SJCRH30 (cell line): ENCODE data around the gene RRAGC. TPM values are rescaled to one million over a fixed set of nuclear protein-coding genes. Genes with fewer than 3 reads are reported as not detected.
"Not testable (repeated sequence)": the region's sequence is repeated elsewhere in the genome, so short reads cannot be mapped to it uniquely, and the experiment has no call there.

Source experiments
- DNase-seq, 2 experiments: peaks; one replicate each; pipeline ENCODE4 v3.0.0-alpha.2; 2015 to 2020
- H3K27ac ChIP-seq: fragments of 250-450 bp; sonication (Bioruptor Pico); 2 replicates; pipeline ENCODE4 v1.5.1; 2020; ENCODE audit warnings: mild to moderate bottlenecking, moderate library complexity
- H3K27me3 ChIP-seq: fragments of 250-450 bp; sonication (Bioruptor Pico); 2 replicates; pipeline ENCODE4 v1.5.1; 2020; ENCODE audit warnings: mild to moderate bottlenecking, moderate library complexity
- H3K36me3 ChIP-seq: fragments of 250-450 bp; sonication (Bioruptor Pico); 2 replicates; pipeline ENCODE4 v1.5.1; 2020; ENCODE audit warnings: mild to moderate bottlenecking, moderate library complexity
- H3K4me1 ChIP-seq: fragments of 250-450 bp; sonication (Bioruptor Pico); 2 replicates; pipeline ENCODE4 v1.5.1; 2020; ENCODE audit warnings: mild to moderate bottlenecking, moderate library complexity
- H3K4me3 ChIP-seq: fragments of 250-450 bp; sonication (Bioruptor Pico); 2 replicates; pipeline ENCODE4 v1.5.1; 2020; ENCODE audit warnings: mild to moderate bottlenecking, moderate library complexity
- H3K9me3 ChIP-seq: fragments of 250-450 bp; sonication (Bioruptor Pico); replicated peaks from 2 replicates; pipeline ENCODE4 v1.5.1; 2020; ENCODE audit warnings: mild to moderate bottlenecking, moderate library complexity
- total RNA-seq: library from RNA; depleted of rRNA; stranded (reverse); fragments of >200 nt; shearing (Covaris generic); gene quantifications from 2 replicates; pipeline ENCODE4 v1.2.3, GENCODE V29; 2014

RRAGC gene
- total RNA-seq, 1 experiment from 2014 or later: 13.6 TPM

DNA sequence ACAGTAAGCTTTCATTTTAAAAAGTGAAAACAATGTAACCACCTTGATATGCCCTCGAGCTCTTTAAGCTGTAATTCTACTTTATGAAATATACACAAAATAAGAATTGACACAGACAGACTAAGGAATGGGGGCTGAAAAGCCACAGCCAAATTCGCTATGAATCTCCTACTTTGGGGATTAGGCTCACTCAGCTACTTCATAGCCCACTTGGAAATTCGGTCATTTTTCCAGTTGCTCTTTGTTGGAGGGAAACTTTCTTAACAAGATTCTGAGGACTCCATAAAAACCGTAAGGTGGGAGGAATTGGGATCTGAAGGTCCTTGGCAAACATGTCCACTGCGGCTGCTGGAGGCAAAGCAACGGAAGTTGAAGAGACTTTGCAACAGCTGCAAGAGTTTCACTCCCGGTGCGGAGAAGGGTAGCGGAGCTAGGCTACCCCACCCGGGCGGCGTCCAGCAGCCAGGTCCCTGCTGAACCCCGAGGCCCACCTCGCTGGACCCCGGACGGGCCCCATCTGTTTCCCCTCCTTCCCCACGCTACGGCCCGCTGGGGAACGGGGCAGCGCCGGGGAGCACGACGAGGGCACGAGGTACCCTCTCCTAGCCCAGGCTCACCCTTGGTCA lies 12.9 kb upstream of the RRAGC start:
- Histone ChIP-seq H3K4me3 (peak overlapping the region; percentile 83), H3K27me3 (no peaks in the 10 kb centered on the region), H3K9me3 (no peaks in the 10 kb centered on the region), H3K27ac (peak overlapping the region; percentile 93), H3K4me1 (peaks cover 6% of the 10 kb centered on the region; the same call in 1 of the 2 replicates), H3K36me3 (0 out of 2 replicates have a peak, but pooled peaks cover 1% of the 10 kb centered on the region)
- peak; percentile 80 for DNase-seq

DNA sequence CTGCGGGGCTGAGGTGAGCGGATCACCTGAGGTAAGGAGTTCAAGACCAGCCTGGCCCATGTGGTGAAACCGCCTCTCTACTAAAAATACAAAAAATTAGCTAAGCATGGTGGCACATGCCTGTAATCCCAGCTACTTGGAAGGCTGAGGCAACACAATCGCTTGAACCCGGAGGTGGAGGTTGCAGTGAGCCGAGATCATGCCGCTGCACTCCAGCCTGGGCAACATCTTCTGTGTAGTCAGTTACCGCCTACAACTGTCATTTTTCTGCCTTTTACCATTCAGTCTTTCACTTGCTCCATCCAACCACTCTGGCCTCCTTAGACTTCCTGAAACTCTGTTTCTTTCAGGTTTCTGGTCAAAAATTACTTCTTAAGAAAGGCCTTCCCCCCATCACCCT lies 11.4 kb upstream of the RRAGC start:
- Histone ChIP-seq H3K4me3 (no peak overlapping the region), H3K27me3 (no peaks in the 10 kb centered on the region), H3K4me1 (peaks cover 6% of the 10 kb centered on the region; the same call in 1 of the 2 replicates), H3K36me3 (peaks cover 14% of the 10 kb centered on the region), H3K27ac (no peak overlapping the region), H3K9me3 (no peaks in the 10 kb centered on the region)
- DNase-seq: no peak

DNA sequence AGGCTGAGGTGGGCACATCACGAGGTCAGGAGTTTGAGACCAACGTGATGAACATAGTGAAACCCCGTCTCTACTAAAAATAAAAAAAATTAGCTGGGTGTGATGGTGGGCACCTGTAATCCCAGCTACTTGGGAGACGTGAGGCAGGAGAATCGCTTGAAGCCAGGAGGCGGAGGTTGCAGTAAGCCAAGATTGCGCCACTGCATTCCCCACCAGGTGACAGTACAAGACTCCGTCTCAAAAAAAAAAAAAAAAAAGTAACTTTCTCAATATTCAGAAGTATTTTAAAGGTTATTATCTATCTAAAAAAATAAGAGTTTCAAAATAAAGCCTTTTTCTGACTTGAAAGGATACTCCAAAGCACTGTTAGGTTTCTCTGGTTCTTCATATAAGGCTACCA lies 7.6 kb upstream of the RRAGC start:
- H3K36me3 ChIP-seq: peaks cover 38% of the 10 kb centered on the region
- no peak overlapping the region for H3K27ac ChIP-seq
- H3K9me3 ChIP-seq: no peaks in the 10 kb centered on the region
- no peak overlapping the region for H3K4me3 ChIP-seq
- H3K27me3 ChIP-seq: no peaks in the 10 kb centered on the region
- H3K4me1 ChIP-seq: peaks cover 6% of the 10 kb centered on the region; the same call in 1 of the 2 replicates
- no peak for DNase-seq

DNA sequence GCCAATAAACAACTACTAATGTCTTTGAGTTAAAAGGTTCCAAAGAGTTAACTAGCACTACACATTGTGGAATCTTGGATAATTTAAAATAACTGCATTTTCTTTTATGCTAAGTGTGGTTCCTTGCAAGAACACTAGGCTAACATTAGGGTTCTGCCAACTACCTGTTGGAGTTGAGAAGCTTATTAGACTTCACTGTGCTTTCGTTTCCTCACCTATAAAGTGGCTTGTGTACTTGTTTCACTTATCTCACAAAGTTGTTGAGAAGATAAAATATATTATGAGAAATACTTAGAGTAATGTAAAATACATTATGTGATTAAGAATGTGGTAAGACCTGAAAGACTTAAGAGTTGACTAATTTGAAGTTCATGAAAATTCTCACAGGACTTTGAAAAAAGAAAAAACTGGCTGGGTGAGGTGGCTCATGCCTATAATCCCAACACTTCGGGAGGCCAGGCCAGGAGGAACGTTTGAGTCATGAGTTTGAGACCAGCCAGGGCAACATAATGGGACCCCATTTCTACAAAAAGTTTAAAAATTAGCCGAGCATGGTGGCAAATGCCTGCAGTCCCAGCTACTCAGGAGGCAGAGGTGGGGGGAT lies 5.6 kb upstream of the RRAGC start:
- Histone ChIP-seq H3K36me3 (peaks cover 41% of the 10 kb centered on the region), H3K9me3 (no peaks in the 10 kb centered on the region), H3K27me3 (no peaks in the 10 kb centered on the region), H3K27ac (no peak overlapping the region), H3K4me1 (no peaks in the 10 kb centered on the region), H3K4me3 (no peak overlapping the region)
- no peak for DNase-seq

DNA sequence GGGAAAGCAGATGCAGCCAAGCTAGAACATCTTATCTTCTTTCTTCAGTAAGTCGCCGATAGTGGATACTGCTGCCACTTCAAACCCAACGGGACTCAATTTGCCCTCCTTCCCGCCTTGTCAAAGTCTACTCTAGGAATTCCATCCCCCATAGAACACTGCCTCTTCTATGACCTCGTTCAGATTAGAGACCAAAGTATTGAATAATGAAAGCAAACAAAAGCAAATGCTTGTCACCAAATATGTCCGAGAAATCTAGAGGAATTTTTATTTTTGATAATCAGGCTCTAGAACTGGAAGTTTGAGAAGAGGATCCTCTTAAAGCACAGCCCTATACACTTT lies 853 bp upstream of the RRAGC start:
- peaks cover 34% of the 10 kb centered on the region for H3K36me3 ChIP-seq
- H3K27ac ChIP-seq: no peak overlapping the region

DNA sequence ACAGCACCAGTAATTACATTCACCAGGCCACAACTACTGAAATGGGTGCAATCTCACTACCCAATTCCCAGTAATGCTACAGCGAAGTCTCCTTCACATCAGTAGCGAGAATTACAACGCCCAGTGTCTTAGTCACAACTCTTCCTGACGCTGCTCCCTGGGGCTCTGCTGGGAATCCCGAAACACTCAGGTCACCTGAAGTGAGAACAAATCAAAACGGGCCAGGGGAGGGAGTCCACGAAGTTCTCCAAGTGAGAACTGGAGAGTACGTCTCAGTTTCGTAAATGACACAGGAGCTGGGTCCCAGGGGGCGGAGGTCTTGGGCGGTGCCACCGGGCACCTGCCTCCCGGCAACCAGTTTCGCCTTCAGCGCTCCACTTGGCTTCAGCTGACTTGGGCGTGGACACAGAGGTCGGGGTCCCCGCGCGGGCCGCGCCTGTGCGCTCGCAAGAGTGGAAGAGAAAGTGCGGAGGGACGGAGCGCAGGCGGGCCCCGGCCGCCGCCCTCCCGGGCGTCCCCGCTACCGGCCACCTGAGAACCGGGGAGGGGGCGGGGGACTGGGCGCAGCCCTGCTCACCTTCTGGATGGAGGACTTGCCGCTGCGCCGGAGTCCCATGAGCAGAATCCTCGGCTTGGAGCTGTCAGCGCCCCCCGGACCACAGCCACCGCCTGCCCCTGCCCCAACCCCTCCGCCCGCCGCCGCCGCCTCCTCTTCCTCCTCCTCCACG lies 575 bp downstream of the RRAGC start:
- DNase-seq: peak; percentile 36 to 38
- Histone ChIP-seq H3K36me3 (peaks cover 24% of the 10 kb centered on the region), H3K4me1 (0 out of 2 replicates have a peak, but pooled peaks cover 2% of the 10 kb centered on the region), H3K27me3 (no peaks in the 10 kb centered on the region), H3K9me3 (no peaks in the 10 kb centered on the region), H3K27ac (no peak overlapping the region), H3K4me3 (peak overlapping the region; percentile 69)

More for the DNA sequence above, 853 bp upstream of the RRAGC start:
- Histone ChIP-seq H3K4me3 (peak overlapping the region; percentile 69), H3K27me3 (no peaks in the 10 kb centered on the region), H3K9me3 (no peaks in the 10 kb centered on the region), H3K4me1 (0 out of 2 replicates have a peak, but pooled peaks cover 2% of the 10 kb centered on the region)
- no peak for DNase-seq

DNA sequence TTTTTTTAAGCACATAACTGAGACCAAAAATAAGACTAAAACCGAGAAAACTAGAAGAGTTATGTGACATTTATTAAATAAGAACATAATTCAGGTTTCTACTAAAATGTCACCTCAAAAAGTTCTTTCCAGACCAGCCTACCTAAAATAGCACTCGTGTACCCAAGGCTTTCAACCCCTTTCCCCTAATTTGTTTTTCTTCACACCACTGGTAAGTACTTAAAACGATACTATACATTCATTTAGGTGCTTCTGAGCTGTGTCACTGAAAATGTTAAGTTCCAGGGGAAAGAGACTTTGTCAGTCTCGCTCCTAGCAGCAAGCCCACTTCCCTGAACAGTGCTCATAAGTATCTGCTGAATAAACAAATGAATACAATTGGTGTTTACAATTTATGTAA lies 6.8 kb downstream of the RRAGC start:
- Histone ChIP-seq H3K4me1 (no peaks in the 10 kb centered on the region), H3K9me3 (no peaks in the 10 kb centered on the region), H3K27me3 (no peaks in the 10 kb centered on the region), H3K27ac (no peak overlapping the region), H3K36me3 (peaks cover 25% of the 10 kb centered on the region), H3K4me3 (no peak overlapping the region)
- DNase-seq: no peak

DNA sequence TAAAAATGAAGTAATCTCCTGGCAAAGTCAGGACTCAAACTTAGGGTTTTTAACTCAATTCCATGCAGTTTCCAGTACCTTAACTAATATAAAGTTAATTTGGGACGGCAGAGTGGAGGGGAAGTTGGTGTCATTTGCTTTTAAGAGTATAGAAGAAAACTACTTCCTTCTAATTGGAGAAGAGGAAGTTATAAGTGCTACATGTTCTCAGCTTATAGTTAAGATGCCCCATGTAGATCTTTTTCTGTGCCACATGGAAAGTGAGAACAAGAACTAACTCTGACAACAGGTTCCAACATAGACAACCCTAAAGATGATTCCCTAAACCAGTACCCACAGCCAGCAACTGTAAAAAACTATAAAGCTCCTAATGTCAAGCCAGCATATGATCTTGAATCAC lies 11.5 kb downstream of the RRAGC start:
- no peak overlapping the region for H3K27ac ChIP-seq
- no peaks in the 10 kb centered on the region for H3K9me3 ChIP-seq
- no peak for DNase-seq
- no peaks in the 10 kb centered on the region for H3K4me1 ChIP-seq
- no peaks in the 10 kb centered on the region for H3K27me3 ChIP-seq
- no peak overlapping the region for H3K4me3 ChIP-seq
- peaks cover 29% of the 10 kb centered on the region for H3K36me3 ChIP-seq

DNA sequence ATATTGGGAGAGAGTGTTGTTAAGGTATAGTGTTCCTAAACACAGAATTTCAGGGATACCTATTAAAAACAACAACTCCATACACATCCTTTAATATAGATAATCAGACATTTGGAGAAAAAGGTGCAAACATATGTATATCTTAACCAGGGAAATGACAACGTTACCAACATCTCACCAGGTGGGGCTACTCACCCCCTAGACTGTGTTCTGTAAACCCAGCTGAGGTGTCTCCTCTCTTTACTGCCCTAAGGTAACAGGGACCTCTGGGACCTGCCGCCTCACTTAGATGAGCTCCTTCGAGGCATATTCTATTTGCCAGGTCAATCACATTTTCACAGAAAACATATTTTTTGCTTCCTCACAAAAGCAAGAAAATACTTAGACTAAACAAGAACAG lies 13.4 kb downstream of the RRAGC start:
- no peak overlapping the region for H3K27ac ChIP-seq
- H3K4me3 ChIP-seq: no peak overlapping the region
- no peaks in the 10 kb centered on the region for H3K9me3 ChIP-seq
- no peak for DNase-seq
- H3K36me3 ChIP-seq: peaks cover 29% of the 10 kb centered on the region
- no peaks in the 10 kb centered on the region for H3K4me1 ChIP-seq
- H3K27me3 ChIP-seq: no peaks in the 10 kb centered on the region

DNA sequence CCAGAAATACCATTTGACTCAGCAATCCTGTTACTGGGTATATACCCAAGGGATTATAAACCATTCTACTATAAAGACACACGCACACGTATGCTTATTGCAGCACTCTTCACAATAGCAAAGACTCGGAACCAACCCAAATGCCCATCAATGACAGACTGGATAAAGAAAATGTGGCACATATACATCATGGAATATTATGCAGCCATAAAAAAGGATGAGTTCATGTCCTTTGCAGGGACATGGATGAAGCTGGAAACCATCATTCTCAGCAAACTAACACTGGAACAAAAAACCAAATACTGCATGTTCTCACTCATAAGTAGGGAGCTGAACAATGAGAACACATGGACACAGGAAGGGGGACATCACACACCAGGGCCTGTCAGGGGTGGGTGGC lies 14.5 kb downstream of the RRAGC start:
- not testable (repeated sequence) for H3K27ac ChIP-seq, H3K9me3 ChIP-seq, H3K4me1 ChIP-seq, H3K27me3 ChIP-seq, DNase-seq, H3K4me3 ChIP-seq
- H3K36me3 ChIP-seq: peaks cover 29% of the 10 kb centered on the region

DNA sequence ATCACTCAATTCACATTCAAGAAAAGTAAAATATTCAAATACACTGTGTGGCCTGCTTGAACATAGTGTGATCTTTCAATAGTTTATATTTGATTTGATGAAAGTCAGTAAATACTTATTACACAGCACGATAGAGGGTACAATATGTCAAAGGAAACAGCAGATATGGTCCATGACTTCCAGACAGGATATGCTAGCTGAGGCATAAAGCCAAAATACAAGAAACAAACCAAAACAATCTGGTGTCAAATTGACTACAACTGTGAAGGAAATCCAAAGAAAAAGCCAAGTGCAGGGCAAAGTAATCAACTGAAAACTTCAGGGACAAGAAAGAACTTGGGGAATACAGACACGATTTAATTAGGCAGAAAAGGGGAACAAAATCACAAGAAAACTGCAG lies 19.3 kb downstream of the RRAGC start:
- H3K27me3 ChIP-seq: no peaks in the 10 kb centered on the region
- DNase-seq: no peak
- H3K4me1 ChIP-seq: no peaks in the 10 kb centered on the region
- H3K4me3 ChIP-seq: no peak overlapping the region
- no peaks in the 10 kb centered on the region for H3K9me3 ChIP-seq
- peaks cover 17% of the 10 kb centered on the region for H3K36me3 ChIP-seq
- no peak overlapping the region for H3K27ac ChIP-seq

DNA sequence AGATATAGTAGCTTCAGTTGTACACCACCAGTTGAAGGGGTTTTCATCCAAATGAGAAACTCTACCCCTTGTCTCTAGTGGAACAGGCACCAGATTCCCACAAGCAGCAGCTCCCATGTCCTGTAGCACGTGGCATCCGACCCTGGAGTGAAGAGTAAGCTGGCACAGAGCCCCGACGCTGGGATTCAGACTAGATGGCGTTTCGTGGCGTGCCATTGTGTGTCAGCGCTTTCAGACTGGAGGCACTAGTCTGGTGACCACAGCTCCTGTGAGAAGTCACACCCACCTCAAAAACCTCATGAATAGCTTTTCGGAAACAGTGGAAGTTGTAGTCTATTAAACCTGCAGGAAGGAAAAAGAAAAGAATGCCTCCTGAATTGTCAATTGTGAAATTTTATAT lies 20.2 kb downstream of the RRAGC start:
- Histone ChIP-seq H3K4me3 (no peak overlapping the region), H3K9me3 (no peaks in the 10 kb centered on the region), H3K36me3 (peaks cover 14% of the 10 kb centered on the region), H3K27ac (no peak overlapping the region), H3K27me3 (no peaks in the 10 kb centered on the region), H3K4me1 (peaks cover 2% of the 10 kb centered on the region)
- no peak for DNase-seq

DNA sequence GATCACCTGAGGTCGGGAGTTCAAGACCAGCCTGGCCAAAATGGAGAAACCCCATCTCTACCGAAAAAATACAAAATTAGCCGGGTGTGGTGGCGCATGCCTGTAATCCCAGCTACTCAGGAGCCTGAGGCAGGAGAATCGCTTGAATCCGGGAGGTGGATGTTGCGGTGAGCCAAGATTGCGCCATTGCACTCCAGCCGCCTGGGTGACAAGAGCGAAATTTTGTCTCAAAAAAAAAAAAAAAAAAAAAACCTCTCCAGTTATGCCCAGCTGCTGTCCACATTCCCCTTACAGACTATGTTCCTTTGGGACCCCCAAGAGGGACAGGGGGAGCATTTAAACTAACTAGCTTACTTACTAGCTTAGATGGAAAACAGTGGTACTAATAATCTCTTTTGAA lies 23.3 kb downstream of the RRAGC start:
- not testable (repeated sequence) for H3K4me3 ChIP-seq, H3K36me3 ChIP-seq, H3K27me3 ChIP-seq, H3K27ac ChIP-seq, DNase-seq, H3K9me3 ChIP-seq
- H3K4me1 ChIP-seq: peaks cover 16% of the 10 kb centered on the region

DNA sequence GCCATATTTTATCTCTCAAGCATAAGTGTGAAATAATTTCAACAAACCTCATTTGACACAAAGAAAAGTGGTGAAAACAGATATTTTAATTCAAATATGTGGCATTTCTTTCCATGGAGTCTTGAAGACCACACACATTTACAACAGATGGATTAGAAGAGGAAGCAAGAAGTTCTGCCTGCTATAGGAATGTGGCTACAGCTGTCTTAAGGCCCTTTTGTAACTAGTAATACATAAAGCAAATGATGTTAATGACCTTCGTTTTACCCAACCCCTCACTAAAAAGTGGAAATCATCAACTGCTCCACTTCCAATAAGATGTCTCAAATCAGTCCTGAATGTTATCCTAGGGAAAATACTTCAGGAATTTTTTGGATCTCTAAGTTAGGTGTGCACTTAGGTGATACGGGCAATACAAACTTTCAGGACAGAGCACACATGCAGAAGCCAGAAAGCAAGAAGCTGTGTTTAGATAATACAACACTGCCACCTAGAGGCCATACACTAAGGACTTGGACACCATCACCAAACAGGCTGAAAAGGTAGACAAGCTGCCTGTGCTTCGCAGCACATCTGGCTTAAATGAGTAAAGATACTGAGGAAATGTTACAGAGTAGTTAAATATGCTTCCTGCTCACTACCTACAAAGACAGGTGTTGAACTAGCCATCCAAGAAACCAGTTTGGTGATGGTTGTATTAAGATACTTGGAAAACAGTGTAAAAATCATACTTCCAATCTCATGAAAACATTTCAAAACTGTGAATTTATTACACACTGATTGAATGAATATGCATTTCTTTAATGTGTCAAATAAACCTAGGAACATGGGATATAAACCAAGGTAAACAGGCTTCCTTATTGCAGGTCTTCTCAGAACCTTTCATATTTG lies 24.4 kb downstream of the RRAGC start:
- no peak overlapping the region for H3K4me3 ChIP-seq
- peaks cover 16% of the 10 kb centered on the region for H3K4me1 ChIP-seq
- H3K27ac ChIP-seq: peak overlapping the region; percentile 3; the same call in 1 of the 2 replicates
- peaks cover 6% of the 10 kb centered on the region; the same call in 1 of the 2 replicates for H3K36me3 ChIP-seq
- H3K27me3 ChIP-seq: no peaks in the 10 kb centered on the region
- DNase-seq: peak; percentile 77 to 95
- no peaks in the 10 kb centered on the region for H3K9me3 ChIP-seq
